ENCODE measurements around the gene CDH18.

Gene CDH18

GRCh38 chr5:19479562-19479961 is 508.4 kb downstream of the CDH18 start:
- H3K36me3 ChIP-seq (ENCODE audit: insufficient read depth): no peaks in the 10 kb centered on the region
- H3K27me3 ChIP-seq (ENCODE audit: insufficient read depth, low read depth): no peaks in the 10 kb centered on the region
- no peaks in the 10 kb centered on the region for H3K4me1 ChIP-seq (ENCODE audit: low read depth, poor library complexity, severe bottlenecking)
- no peak overlapping the region for H2AFZ ChIP-seq (ENCODE audit: low read depth)
- H3K27ac ChIP-seq: no peak overlapping the region
- H3K9ac ChIP-seq: no peak overlapping the region
- H3K79me2 ChIP-seq (ENCODE audit: insufficient read depth, low read depth): no peaks in the 10 kb centered on the region
- no peak overlapping the region for H3K4me3 ChIP-seq (IDR thresholded peaks at IDR 0.05; ENCODE audit: insufficient read depth, low read depth, low read length)
- no peaks in the 10 kb centered on the region for H4K20me1 ChIP-seq (ENCODE audit: insufficient read depth)
- H3K4me2 ChIP-seq: no peak overlapping the region
- TF ChIP-seq, protein P1, sequence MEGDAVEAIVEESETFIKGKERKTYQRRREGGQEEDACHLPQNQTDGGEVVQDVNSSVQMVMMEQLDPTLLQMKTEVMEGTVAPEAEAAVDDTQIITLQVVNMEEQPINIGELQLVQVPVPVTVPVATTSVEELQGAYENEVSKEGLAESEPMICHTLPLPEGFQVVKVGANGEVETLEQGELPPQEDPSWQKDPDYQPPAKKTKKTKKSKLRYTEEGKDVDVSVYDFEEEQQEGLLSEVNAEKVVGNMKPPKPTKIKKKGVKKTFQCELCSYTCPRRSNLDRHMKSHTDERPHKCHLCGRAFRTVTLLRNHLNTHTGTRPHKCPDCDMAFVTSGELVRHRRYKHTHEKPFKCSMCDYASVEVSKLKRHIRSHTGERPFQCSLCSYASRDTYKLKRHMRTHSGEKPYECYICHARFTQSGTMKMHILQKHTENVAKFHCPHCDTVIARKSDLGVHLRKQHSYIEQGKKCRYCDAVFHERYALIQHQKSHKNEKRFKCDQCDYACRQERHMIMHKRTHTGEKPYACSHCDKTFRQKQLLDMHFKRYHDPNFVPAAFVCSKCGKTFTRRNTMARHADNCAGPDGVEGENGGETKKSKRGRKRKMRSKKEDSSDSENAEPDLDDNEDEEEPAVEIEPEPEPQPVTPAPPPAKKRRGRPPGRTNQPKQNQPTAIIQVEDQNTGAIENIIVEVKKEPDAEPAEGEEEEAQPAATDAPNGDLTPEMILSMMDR (conservative IDR thresholded peaks at IDR 0.05; ENCODE audit: low read depth, low read length): no peak

GRCh38 chr5:19462019-19462418 is 526.0 kb downstream of the CDH18 start:
- Histone ChIP-seq H3K9ac (no peak overlapping the region), H2AFZ (ENCODE audit: low read depth) (no peak overlapping the region), H3K4me3 (IDR thresholded peaks at IDR 0.05; ENCODE audit: insufficient read depth, low read depth, low read length) (no peak overlapping the region), H3K4me2 (no peak overlapping the region), H3K79me2 (ENCODE audit: insufficient read depth, low read depth) (no peaks in the 10 kb centered on the region), H3K27ac (no peak overlapping the region), H4K20me1 (ENCODE audit: insufficient read depth) (no peaks in the 10 kb centered on the region), H3K4me1 (ENCODE audit: low read depth, poor library complexity, severe bottlenecking) (no peaks in the 10 kb centered on the region), H3K36me3 (ENCODE audit: insufficient read depth) (no peaks in the 10 kb centered on the region), H3K27me3 (ENCODE audit: insufficient read depth, low read depth) (no peaks in the 10 kb centered on the region)
- TF ChIP-seq, protein P1 (conservative IDR thresholded peaks at IDR 0.05; ENCODE audit: low read depth, low read length): no peak

DNA sequence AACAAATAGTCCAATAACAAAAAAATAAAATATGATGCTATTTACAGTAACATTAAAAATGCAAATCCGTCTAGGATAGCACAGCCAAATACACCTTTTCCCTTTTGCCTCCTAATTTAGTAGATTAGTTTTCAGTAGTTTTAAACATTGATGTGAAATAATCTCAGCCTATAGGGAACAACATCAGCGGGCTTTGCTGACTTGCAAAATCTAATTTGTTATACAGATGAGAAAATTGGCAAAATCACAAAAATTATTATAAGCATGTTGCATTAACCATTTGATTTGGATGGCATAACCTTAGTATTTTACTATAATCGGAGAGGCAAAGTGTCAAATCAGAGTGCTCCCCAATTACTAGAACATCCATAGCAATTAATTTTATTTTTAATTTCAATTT is 563.5 kb downstream of the CDH18 start:
- H3K4me3 ChIP-seq (IDR thresholded peaks at IDR 0.05; ENCODE audit: insufficient read depth, low read depth, low read length): no peak overlapping the region
- TF ChIP-seq, protein P1 (conservative IDR thresholded peaks at IDR 0.05; ENCODE audit: low read depth, low read length): no peak
- no peaks in the 10 kb centered on the region for H3K4me1 ChIP-seq (ENCODE audit: low read depth, poor library complexity, severe bottlenecking)
- no peak overlapping the region for H3K27ac ChIP-seq
- H3K27me3 ChIP-seq (ENCODE audit: insufficient read depth, low read depth): no peaks in the 10 kb centered on the region
- H3K36me3 ChIP-seq (ENCODE audit: insufficient read depth): no peaks in the 10 kb centered on the region
- H4K20me1 ChIP-seq (ENCODE audit: insufficient read depth): no peaks in the 10 kb centered on the region
- H2AFZ ChIP-seq (ENCODE audit: low read depth): no peak overlapping the region
- no peak overlapping the region for H3K4me2 ChIP-seq
- H3K79me2 ChIP-seq (ENCODE audit: insufficient read depth, low read depth): no peaks in the 10 kb centered on the region
- no peak overlapping the region for H3K9ac ChIP-seq
